Lower leg skin (tissue), 3 donors: ENCODE data around the gene GSTCD.

Experiments
- POLR2A ChIP-seq, 2 donors: fragments of 450-650 bp; IDR thresholded peaks; one replicate each; pipeline ENCODE4 v1.6.1; 2016 to 2017; ENCODE audit warnings: antibody characterized with exemption in 2 of 2, mild to moderate bottlenecking in 1 of 2, moderate library complexity in 1 of 2
- TF ChIP-seq, protein P1 (sequence below), 3 donors: fragments of 450-650 bp; IDR thresholded peaks; one replicate each; pipeline ENCODE4 v1.5.1; 2016; ENCODE audit warnings: antibody characterized with exemption in 3 of 3, mild to moderate bottlenecking in 3 of 3, moderate library complexity in 2 of 3

DNA sequence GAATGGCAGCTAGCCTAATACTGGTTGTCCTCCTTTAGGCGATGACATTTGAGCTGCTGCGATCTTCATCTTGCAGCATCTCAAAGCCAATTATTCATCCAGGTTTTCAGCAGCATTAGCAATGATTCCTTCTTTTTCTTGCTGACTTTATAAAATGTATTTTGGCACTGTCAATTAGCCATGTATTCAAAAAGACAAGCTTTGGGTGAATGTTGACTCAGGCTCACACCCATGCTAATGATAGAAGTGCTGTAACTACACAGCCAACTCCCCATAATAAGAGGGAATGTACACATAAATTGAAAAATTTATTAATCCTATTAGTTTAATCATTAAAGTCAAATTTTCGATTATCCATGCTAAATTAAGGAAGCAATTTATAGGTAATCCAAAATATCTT lies 162.4 kb downstream of the GSTCD start:
- TF ChIP-seq, protein P1, sequence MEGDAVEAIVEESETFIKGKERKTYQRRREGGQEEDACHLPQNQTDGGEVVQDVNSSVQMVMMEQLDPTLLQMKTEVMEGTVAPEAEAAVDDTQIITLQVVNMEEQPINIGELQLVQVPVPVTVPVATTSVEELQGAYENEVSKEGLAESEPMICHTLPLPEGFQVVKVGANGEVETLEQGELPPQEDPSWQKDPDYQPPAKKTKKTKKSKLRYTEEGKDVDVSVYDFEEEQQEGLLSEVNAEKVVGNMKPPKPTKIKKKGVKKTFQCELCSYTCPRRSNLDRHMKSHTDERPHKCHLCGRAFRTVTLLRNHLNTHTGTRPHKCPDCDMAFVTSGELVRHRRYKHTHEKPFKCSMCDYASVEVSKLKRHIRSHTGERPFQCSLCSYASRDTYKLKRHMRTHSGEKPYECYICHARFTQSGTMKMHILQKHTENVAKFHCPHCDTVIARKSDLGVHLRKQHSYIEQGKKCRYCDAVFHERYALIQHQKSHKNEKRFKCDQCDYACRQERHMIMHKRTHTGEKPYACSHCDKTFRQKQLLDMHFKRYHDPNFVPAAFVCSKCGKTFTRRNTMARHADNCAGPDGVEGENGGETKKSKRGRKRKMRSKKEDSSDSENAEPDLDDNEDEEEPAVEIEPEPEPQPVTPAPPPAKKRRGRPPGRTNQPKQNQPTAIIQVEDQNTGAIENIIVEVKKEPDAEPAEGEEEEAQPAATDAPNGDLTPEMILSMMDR (IDR thresholded peaks at IDR 0.05): no peak
- TF ChIP-seq POLR2A (IDR thresholded peaks at IDR 0.05): no peak
